Measurements from ENCODE around the gene LCN10. TPM values are rescaled to one million over a fixed set of nuclear protein-coding genes. Genes with fewer than 3 reads are reported as not detected.
A peak's percentile ranks its signal among the peaks of the same experiment; 100 is the strongest.
"Not testable (repeated sequence)": the region's sequence is repeated elsewhere in the genome, so short reads cannot be mapped to it uniquely, and the experiment has no call there.

Gene LCN10
- 9.2 TPM for total RNA-seq
- long read RNA-seq, partial matches to known transcripts: 4 of 5 reads
- long read RNA-seq, other reads (novel, unspliced or antisense): 1 of 5 reads

DNA sequence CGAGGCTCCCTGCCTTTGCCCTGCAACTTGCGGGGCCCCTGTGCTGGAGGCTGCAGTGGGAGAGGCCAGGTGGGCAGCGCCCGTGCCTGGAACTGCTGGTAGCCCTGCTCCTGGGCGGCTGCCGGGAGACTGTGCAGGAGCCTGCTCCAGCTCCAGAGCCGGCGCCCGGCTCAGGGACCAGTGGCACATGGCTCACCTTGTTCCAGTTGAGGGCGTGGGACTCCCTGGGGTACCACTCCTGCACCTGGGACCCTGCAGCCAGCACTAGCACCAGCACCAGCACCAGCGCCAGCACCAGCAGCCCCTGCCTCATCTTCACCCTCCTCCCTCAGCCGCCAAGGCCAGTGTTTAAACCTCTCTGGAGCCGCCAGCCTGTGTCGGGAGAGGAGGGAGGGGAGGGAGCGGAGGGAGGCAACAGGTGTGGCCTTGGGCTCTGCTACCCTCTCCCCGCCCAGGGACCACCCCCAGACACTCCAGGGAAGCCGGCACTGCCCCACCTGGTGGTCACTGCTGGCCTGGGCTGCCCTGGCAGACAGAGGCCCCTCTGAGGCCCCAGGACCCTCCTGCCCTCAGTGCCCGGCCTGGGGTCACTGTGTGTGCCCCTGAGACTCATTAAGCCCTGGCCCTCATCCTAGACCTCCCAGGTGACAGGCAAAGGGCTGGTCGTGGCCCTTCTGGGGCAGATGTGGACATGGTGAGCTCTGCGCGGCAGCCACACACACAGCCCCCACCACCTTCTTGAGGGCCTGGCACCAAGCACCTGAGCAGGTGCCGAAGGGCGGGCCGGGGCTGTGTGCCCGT, at the start of gene LCN10:
TSS of gene LCN10 (minus strand) at position 350 of the 801 bp plus-strand sequence. CDS start at position 313, 37 bp downstream.
- no peak for DNase-seq (ENCODE audit: low spot score)

DNA sequence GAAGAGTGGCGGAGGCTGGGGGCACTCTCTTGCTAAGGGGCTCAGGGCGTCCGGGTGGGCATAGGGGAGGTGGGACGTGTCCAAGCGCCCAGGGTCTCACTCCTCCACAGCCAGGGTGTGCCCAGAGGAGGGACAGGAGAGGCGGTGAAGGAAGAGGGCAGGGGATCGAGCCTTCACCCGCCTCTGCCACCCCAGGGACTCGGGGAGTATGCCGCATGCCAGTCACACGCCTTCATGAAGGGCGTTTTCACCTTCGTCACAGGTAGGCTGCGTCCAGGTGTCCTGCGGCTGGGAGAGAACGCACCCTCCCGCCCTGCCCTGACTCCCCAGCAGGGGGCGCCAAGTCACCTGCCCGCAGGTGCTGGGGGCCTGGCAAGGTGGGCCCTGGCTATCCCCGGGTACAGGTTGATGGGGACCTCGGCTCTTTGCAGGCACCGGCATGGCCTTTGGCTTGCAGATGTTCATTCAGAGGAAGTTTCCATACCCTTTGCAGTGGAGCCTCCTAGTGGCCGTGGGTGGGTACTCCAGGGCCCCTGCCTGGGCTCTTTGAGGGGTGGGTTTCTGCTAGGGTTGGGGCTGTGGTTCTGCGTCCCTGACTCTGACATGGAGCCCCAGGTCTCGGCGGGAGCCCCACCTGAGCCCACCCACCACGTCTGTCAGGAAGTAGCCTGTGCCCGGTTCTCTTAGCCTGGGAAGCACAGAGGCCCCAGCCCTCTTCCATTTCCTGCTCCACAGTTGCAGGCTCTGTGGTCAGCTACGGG, 49.0 kb upstream of the LCN10 start:
- no peak for DNase-seq (ENCODE audit: low spot score)

DNA sequence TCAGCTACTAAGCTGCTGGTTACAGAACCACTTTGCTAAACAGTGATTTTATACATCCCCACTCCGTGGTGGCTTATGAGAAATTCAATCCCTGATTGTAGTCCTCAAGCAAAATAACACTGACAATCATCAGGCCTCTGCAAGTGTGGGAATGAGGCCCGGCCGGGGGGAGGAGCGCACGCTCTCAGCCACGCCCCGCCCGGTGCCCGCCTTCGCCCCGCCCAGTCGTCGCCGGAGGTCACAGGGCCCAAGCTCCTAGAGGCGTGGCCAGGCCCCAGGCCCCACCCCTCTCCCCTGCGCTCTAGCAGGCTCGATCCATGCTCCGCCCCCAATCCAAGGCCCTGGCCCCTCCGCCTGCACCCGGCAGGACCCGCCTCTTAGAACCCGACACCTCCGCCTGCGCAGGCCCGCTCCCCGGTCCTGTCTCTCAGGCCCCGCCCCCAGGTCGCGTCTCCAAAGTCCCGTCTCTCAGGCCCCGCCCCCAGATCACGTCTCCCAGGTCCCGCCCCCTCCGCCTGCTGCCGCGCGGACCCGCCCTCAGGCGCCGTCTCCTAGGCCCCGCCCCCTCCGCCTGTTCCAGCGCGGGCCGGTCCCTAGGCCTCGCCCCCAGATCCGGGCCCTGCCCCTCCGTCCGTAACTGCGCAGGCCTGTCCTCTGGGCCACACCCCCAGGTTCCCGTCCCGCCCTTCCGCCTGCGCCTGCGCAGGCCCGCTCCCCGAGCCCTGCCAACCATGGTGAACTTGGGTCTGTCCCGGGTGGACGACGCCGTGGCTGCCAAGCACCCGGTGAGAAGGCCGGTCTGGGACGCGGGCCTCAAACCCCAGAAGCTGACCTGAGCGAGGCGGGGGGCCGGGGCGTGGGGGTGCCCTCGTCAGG, 48.1 kb upstream of the LCN10 start, which contains the start of gene TMEM141:
TSS of gene TMEM141 (plus strand) at position 705 of the 876 bp plus-strand sequence. CDS start at position 732, 27 bp downstream.
- DNase-seq (ENCODE audit: low spot score): peak; percentile 100

DNA sequence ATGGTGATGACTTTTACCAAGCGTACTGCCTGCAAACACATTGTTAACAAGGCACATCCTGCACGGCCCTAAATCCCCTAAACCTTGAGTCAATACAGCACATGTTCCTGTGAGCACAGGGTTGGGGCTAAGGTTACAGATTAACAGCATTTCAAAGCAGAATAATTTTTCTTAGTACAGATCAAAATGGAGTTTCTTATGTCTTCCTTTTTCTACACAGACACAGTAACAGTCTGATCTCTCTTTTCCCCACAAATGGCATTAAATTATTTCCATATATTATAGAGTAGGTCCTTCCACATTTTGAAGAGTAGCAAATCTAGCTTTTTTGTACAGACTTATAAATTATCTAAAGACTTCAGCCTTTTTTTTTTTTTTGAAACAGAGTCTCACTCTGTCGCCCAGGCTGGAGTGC, 46.8 kb upstream of the LCN10 start:
- DNase-seq (ENCODE audit: low spot score): no peak

DNA sequence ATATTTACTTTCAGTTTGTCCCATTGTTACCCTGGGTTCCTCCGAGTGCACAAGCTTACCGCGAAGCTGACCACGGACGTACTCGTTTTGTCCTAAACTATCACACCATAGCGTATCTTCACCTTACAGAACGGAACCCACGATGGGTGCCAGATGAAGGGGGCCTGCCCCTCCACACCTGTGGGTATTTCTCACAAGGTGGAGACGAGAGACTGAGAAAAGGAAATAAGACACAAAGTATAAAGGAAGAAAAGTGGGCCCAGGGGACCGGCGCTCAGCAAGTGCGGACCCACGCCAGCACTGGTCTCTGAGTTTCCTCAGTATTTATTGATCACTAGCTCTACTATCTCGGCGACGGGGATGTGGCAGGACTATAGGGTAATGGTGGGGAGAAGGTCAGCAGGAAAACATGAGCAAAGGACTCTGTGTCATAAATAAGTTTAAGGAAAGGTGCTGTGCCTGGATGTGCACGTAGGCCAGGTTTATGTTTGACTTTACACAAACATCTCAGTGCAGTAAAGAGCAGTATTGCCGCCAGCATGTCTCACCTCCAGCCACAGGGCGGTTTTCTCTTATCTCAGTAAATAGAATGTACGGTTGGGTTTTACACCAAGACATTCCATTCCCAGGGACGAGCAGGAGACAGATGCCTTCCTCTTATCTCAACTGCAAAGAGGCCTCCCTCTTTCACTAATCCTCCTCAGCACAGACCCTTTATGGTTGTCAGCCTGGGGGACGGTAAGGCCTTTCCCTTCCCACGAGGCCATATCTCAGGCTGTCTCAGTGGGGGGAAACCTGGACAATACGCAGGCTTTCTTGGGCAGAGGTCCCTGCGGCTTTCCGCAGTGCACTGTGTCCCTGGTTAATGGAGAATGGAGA, 46.1 kb upstream of the LCN10 start:
- DNase-seq (ENCODE audit: low spot score): not testable (repeated sequence)

DNA sequence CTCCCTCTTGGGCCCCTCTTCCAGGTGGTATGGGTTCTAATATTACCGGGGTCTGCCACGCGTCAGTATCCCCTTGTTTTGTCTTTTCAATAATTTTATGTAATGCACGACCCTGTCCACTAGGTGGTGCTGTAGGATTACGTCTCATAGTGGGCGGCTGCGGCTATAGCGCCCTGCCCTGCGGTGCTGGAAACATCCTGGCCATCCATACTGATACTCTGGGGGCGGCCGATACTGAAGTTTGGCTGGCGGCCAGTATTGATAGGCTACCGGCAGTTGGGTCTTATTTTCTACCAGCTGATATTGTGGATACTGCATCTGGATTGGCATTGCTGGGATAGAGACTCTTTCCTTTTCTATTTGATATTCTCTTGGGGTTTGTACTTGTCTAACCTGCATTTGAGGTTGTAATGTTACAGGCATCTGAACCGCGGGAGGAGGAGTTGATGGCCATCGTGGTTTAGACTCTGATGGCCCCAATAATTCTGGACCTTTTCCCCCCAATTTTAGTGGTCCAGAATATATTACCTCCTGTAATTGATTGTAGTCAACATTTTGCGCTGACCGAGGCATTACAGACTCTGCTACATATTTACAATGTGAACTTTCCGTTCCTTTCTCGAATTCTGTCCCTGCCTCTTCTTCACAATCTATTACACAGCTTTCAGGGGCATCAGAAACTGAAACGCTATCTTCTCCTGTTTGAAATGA, 45.1 kb upstream of the LCN10 start:
- DNase-seq (ENCODE audit: low spot score): no peak

DNA sequence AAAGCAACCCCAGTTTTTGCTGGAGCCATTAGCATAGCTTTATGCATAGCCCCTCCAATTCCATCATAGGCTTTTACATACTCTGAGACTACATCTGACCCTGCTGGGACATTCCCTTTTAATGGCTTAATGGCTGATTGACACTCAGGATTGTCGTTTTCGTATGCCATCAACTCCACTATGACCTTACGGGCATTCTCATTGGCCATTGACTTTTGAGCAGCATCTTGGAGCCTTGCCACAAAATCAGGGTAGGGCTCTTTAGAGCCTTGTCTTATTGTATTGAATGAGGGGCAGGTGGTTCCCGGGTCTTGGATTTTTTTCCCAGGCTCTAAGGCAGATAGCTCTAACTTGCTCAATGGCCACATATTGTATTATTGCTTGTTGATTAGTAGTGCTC, 44.2 kb upstream of the LCN10 start:
- DNase-seq (ENCODE audit: low spot score): not testable (repeated sequence)

DNA sequence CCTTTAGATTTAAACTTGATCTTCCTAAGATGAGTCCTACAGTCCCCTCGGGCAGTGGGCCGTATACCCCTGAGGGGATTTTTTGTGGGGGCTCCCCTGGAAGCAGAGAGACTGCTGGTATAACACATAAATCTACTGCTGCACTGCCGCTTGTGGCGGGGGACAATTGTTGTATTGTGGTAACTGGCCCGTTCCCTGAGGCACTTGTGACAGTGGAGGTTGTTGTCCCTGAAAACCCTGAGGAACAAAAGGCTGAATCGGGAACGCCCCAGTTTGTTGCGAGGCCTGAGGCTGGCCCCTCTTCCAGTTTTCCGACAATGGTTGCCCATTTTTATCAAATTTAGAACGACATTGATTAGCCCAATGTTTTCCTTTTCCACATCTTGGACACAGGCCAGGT, 43.7 kb upstream of the LCN10 start:
- no peak for DNase-seq (ENCODE audit: low spot score)

DNA sequence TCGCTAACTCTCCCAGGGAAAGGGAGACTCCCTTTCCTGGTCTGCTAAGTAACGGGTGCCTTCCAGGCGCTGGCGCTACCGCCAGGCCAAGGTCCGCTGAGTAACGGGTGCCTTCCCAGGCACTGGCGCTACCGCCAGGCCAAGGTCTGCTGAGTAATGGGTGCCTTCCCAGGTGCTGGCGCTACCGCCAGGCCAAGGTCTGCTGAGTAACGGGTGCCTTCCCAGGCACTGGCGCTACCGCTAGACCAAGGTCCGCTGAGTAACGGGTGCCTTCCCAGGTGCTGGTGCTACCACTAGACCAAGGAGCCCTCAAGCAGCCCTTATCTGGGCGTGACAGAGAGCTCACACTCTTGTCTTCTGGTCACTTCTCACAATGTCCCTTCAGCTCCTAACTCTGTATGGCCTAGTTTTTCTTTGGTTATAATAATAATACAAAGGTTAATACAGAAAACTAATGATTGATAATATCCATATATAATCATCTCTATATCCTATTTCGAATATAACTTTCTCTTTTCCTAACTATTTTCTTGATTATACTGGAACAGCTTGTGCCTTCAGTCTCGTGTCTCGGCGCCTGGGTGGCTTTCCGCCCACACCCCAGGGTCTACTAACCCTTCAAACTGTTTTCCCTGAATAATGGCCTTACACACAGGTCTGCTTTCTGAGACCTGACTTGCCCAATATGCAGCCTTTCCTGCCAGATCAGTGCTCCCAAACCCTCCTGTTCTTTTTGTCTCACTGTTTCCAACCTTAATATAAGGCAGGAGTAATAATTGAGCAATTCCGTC, 43.0 kb upstream of the LCN10 start:
- not testable (repeated sequence) for DNase-seq (ENCODE audit: low spot score)

DNA sequence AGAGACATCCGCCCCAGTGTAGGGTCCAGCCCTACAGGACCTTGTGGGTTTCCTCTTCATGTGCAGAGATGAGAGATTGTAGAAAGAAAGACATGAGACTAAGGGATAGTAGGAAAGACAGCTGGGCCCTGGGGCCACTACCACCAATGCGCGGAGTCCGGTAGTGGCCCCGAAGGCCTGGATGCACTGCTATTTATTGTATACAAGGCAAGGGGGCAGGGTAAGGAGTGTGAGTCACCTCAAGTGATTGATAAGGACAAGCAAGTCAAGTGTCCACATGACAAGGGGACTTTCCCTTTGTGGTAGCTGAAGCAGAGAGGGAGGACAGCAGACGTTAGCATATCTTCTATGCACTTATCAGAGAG, 42.2 kb upstream of the LCN10 start:
- no peak for DNase-seq (ENCODE audit: low spot score)

DNA sequence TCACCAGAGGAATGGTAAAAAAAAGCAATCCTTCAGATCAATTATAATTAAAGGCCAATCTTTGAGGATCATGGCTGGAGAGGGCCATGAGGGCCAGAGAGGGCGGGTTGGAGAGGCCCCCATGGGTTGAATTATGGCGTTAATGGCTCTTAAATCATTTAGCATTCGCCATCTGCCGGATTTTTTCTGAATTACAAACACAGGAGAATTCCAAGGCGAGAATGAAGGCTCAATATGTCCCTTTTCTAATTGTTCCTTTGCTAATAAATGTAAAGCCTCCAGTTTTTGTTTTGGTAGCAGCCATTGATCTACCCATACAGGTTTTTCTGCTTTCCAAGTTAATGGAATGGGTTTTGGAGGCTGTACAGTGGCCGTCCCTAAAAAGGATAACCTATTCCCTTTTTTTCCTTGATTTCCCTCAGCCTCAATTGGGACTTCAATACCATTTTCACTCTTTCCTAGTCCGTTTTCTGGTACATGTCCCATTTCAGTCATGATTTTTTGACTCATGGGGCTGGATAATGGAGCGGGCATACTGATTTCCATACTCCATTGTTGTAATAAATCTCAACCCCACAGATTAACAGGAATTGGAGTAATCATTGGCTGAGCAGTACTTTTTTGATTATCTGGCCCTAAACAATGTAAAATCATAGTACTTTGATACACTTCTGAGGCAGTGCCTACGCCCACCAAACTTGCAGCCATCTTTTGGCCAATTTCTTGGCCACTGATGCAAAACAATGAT, 41.7 kb upstream of the LCN10 start:
- no peak for DNase-seq (ENCODE audit: low spot score)

DNA sequence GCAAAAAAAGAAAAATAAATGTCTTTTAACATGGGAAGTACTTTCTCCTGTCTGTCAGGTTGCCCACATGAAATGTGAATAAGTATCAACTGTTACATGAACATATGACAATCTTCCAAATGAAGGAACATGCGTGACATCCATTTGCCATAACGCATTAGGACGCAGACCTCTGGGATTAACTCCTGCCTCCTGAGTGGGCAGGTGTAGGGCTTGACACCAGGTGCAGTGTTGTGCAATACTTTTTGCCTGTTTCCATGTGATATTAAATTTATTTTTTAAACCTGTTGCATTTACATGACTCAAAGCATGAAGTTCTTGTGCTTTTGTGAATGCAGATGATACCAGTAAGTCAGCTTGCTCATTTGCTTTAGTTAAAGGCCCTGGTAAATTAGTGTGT, 39.7 kb upstream of the LCN10 start:
- DNase-seq (ENCODE audit: low spot score): no peak

DNA sequence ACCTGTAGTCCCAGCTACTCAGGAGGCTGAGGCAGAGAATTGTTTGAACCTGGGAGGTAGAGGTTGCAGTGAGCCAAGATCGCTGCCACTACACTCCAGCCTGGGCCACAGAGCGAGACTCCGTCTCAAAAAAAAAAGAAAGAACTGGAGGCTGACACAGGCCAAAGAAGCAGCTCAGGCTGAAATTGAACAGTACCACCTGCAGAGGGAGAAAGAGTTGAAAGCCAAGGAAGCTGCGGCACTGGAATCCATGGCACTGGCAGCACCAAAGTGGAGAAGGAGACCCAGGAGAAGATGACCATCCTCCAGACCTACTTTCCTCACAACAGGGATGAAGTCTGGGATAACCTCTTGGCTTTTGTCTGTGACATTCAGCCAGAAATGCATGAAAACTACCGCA, 37.1 kb upstream of the LCN10 start:
- DNase-seq (ENCODE audit: low spot score): no peak

DNA sequence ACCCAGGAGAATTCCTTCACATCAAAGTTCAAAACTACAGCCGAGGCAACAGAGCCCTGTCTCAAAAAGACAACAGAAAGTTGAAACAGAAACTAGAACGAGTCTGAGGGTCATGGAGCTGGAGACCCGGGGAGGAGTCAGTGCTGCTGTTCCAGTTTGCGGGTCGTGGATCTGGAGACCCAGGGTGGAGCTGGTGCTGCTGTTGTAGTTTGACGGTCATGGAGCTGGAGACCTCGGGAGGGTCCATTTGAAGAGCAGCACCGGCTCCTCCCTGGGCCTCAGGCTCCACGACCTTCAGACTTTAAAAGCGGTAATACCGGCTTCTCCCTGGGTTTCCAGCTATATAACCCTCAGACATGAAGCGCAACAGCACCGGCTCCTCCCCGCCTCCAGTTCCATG, 34.6 kb upstream of the LCN10 start:
- DNase-seq (ENCODE audit: low spot score): no peak

DNA sequence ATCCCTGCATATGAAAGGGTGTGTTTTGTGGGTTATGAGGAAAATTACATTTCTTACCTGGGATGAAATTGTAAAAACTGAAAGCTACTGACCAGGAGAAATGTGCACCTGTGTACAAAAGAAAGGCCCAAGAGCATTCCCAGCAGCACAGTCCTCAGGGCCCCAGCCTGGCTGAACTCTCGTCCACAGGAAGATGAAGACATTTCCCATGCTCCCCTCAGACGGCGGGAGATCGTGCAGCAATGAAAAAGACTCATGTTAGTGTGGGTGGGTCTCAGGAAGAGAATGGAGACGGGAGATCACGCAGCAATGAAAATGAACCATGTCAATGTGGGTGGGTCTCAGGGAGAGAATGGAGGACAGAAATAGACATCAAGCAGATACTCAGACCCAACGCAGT, 34.2 kb upstream of the LCN10 start:
- no peak for DNase-seq (ENCODE audit: low spot score)

DNA sequence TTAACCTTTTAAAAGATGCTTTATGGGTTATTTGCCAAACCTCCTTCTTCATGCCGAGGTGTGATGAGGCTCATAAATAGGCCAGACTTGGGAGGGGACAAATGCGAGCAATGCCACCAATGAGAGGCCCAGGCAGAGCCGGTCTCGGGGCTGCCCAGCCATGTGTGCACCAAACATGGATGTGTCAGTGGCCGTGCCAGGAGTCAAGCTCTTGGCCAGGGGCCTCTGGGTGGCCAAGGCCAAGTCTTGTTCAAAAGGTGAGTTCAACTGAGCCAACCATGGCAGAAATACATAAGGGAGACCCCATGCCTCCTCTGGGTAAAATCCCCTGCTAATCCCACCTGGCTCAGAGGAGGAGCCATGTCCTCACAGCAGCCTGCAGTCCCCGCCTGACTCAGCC, 32.5 kb upstream of the LCN10 start:
- DNase-seq (ENCODE audit: low spot score): no peak

DNA sequence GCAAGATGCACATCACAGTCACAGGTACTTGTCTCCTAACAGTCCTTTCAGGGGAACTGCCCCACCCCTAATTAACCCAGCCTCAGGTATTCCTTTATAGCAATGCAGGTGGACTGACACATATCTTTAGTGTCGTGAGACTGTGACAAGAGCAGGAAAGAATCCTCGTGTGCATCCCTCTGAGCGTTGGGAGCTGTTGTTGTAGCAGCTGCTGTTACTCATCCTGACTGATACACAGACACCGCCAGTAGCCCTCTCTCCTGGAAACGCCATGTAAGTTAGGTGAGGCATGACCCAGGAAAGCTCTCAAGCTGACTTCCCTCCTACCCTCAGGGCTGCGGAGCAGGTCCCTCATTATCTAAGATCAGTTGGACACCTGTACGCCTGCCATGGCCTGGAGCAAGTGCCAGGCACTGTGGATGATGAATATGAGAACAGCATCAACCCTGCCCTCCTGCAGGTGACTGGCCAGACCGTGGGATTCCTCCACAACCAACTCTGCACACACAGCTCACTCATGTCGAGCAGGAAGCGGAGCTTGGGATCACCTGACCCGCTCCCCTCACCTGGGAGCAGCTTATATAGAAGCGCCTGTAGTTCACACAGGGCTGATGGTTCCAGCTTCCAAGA, 31.8 kb upstream of the LCN10 start:
- no peak for DNase-seq (ENCODE audit: low spot score)
